Gastrocnemius medialis (tissue), 4 donors: ENCODE measurements around the gene SEMA6D. TPM values are rescaled to one million over a fixed set of nuclear protein-coding genes. Genes with fewer than 3 reads are reported as not detected.

Experiments used
- ATAC-seq, 2 donors: fragments of 150-250 bp; one replicate each; pipeline ENCODE4 v1.9.1; 2016
- DNase-seq, 2 donors: peaks; one replicate each; pipeline ENCODE4 v3.0.0-alpha.2; 2019
- H3K27ac ChIP-seq, 4 donors: fragments of 200-600 bp; sonication (generic); 1 replicate in 1 of 4; 2 replicates in 3 of 4; pipeline ENCODE4 v1.5.1; 2016 to 2018; ENCODE audit warnings: mild to moderate bottlenecking in 2 of 4, moderate library complexity in 1 of 4
- H3K27me3 ChIP-seq, 3 donors: fragments of 200-600 bp; sonication (generic) in 2 of 3; 1 replicate in 1 of 3; 2 replicates in 2 of 3; pipeline versions ENCODE4 v1.5.1 to v1.6.0; 2016 to 2019; ENCODE audit warnings: mild to moderate bottlenecking in 1 of 3, moderate library complexity in 1 of 3
- H3K36me3 ChIP-seq, 2 donors: fragments of 200-600 bp; sonication (generic) in 1 of 2; one replicate each; pipeline ENCODE4 v1.5.1; 2017 to 2018
- H3K4me1 ChIP-seq, 2 donors: fragments of 200-600 bp; sonication (generic) in 1 of 2; one replicate each; pipeline ENCODE4 v1.5.1; 2016 to 2017; ENCODE audit warnings: mild to moderate bottlenecking in 2 of 2
- H3K4me3 ChIP-seq, 4 donors: fragments of 200-600 bp; sonication (generic) in 3 of 4; 1 replicate in 1 of 4; 2 replicates in 3 of 4; pipeline ENCODE4 v1.5.1; 2016 to 2019; ENCODE audit warnings: mild to moderate bottlenecking in 2 of 4
- H3K9me3 ChIP-seq, 3 donors: fragments of 200-600 bp; sonication (generic) in 2 of 3; 1 replicate in 1 of 3; 2 replicates in 2 of 3; pipeline ENCODE4 v1.5.1; 2016 to 2019
- POLR2A ChIP-seq, 2 donors: fragments of 450-650 bp; IDR thresholded peaks; one replicate each; pipeline ENCODE4 v1.6.1; 2017; ENCODE audit warnings: antibody characterized with exemption in 2 of 2, mild to moderate bottlenecking in 2 of 2, moderate library complexity in 2 of 2
- in situ Hi-C, 4 donors: fragments of 200-750 bp; cut with MboI; loops; one replicate each; pipeline versions ENCODE4 v1.15.0 to v1.8.0; 2017; ENCODE audit warnings: low sequenced_read_pairs in 4 of 4
- intact Hi-C: fragments of 100-400 bp; cut with DNase I; formaldehyde crosslinking; loops from one replicate; pipeline ENCODE4 v1.15.1; 2023; ENCODE audit warnings: low total_unique reads
- total RNA-seq, 4 donors: library from RNA; depleted of rRNA; stranded (reverse); fragments of >200 nt; gene quantifications; one replicate each; pipeline versions ENCODE4 v1.1.0 to v1.2.3, GENCODE V29; 2016
- TF ChIP-seq, protein P1 (sequence below), 5 experiments: fragments of 450-650 bp in 3 of 5; fragments of 200-600 bp in 2 of 5; sonication (generic) in 2 of 5; IDR thresholded peaks in 4 of 5; conservative IDR thresholded peaks in 1 of 5; 1 replicate in 4 of 5; 2 replicates in 1 of 5; pipeline ENCODE4 v1.5.1; 2016 to 2019; ENCODE audit warnings: antibody characterized with exemption in 5 of 5, mild to moderate bottlenecking in 3 of 5, moderate library complexity in 3 of 5

Gene SEMA6D
- total RNA-seq, 4 donors from 2014 or later = 0.97 to 5.9 (median 2.7) TPM

DNA sequence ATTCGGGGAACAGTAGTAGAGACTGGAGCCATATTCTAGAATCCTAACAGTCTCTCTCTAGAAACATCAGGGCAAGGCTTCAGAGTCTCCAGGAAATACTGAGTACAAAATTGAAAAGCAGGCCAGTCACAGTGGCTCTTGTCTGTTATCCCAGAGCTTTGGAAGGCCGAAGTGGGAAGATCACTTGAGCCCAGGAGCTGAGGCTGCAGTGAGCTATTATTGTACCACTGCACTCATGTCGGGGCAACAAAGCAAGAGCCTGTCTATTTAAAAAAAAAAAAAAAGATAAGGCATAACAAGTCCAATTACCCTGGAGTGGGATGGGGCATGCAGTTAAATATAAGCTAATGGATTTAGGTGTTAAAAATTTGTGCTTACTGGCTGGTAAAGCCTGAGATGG lies 79.0 kb downstream of the SEMA6D start:
- no peaks in the 10 kb centered on the region for H3K36me3 ChIP-seq
- H3K27me3 ChIP-seq = no peaks in the 10 kb centered on the region
- intact Hi-C loops (no loop called here), in situ Hi-C loops (loop anchor here in 1 of 4 donors (10.0 kb wide), 1 partner anchor 58 kb away; no protein-coding TSS in a partner anchor)
- H3K4me1 ChIP-seq = peaks cover 8 to 21% of the 10 kb centered on the region in 2 donors
- DNase-seq (no peak), ATAC-seq (no peak)
- H3K9me3 ChIP-seq = no peaks in the 10 kb centered on the region
- TF ChIP-seq, protein P1, sequence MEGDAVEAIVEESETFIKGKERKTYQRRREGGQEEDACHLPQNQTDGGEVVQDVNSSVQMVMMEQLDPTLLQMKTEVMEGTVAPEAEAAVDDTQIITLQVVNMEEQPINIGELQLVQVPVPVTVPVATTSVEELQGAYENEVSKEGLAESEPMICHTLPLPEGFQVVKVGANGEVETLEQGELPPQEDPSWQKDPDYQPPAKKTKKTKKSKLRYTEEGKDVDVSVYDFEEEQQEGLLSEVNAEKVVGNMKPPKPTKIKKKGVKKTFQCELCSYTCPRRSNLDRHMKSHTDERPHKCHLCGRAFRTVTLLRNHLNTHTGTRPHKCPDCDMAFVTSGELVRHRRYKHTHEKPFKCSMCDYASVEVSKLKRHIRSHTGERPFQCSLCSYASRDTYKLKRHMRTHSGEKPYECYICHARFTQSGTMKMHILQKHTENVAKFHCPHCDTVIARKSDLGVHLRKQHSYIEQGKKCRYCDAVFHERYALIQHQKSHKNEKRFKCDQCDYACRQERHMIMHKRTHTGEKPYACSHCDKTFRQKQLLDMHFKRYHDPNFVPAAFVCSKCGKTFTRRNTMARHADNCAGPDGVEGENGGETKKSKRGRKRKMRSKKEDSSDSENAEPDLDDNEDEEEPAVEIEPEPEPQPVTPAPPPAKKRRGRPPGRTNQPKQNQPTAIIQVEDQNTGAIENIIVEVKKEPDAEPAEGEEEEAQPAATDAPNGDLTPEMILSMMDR (IDR thresholded peaks at IDR 0.05 in 4 of 5, conservative IDR thresholded peaks at IDR 0.05 in 1 of 5) = no peak
- no peak overlapping the region for H3K4me3 ChIP-seq
- H3K27ac ChIP-seq = no peak overlapping the region

GRCh38 chr15:47796830-47797229 lies 79.5 kb downstream of the SEMA6D start:
- no peak overlapping the region for H3K4me3 ChIP-seq
- peaks cover 8 to 21% of the 10 kb centered on the region in 2 donors for H3K4me1 ChIP-seq
- H3K9me3 ChIP-seq = no peaks in the 10 kb centered on the region
- no peak for DNase-seq
- H3K36me3 ChIP-seq = no peaks in the 10 kb centered on the region
- H3K27me3 ChIP-seq = no peaks in the 10 kb centered on the region
- no peak for TF ChIP-seq POLR2A (IDR thresholded peaks at IDR 0.05)
- TF ChIP-seq, protein P1 (IDR thresholded peaks at IDR 0.05 in 4 of 5, conservative IDR thresholded peaks at IDR 0.05 in 1 of 5) = no peak
- intact Hi-C loops (no loop called here), in situ Hi-C loops (loop anchor here in 1 of 4 donors (10.0 kb wide), 1 partner anchor 58 kb away; no protein-coding TSS in a partner anchor)
- ATAC-seq = no peak
- no peak overlapping the region for H3K27ac ChIP-seq

DNA sequence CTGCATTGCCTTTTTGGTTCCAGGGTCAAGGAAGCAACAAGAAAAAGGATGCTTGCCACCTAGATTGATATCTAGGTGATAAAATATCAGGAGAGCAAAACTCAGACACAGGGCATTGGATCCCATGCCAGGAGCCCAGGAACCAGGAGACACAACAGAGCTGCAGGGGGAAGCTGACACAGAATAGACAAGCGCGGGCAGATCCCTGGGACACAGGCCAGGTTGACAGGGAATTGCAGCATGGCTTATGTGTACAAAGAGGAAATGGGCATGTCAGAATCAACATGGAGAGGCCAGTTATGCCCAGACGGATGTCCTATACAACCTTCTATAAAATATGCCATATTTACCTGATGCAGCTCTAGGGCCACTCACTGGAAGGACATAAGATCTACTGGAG lies 84.2 kb downstream of the SEMA6D start:
- peaks cover 0 to 4% of the 10 kb centered on the region in 2 donors for H3K4me1 ChIP-seq
- no peak for TF ChIP-seq POLR2A (IDR thresholded peaks at IDR 0.05)
- TF ChIP-seq, protein P1 (IDR thresholded peaks at IDR 0.05 in 4 of 5, conservative IDR thresholded peaks at IDR 0.05 in 1 of 5) = no peak
- intact Hi-C loops (no loop called here), in situ Hi-C loops (no loop called here)
- no peak overlapping the region for H3K27ac ChIP-seq
- H3K4me3 ChIP-seq = no peak overlapping the region
- no peaks in the 10 kb centered on the region for H3K27me3 ChIP-seq
- H3K9me3 ChIP-seq = no peaks in the 10 kb centered on the region
- DNase-seq (no peak), ATAC-seq (no peak)
- no peaks in the 10 kb centered on the region for H3K36me3 ChIP-seq

DNA sequence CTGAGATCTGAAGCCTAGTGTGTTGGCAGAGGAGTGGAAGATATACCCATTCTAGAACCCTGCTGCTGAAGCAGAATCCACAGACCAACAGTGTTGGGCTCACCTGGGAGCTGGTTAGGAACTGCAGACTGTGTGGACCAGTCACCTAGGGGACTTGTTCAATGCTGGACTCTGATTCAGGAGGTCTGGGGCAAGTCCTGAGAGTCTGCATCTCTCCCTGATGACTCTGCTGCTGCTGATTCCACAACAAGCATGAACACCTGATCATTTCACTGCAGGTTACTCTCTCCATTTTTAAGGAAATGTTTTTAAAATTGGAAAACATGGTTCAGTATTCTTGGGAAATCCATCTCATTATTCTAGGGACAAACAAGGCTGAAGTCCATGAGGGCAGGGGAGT lies 84.9 kb downstream of the SEMA6D start:
- TF ChIP-seq, protein P1 (IDR thresholded peaks at IDR 0.05 in 4 of 5, conservative IDR thresholded peaks at IDR 0.05 in 1 of 5) = no peak
- no peak for TF ChIP-seq POLR2A (IDR thresholded peaks at IDR 0.05)
- intact Hi-C loops = no loop called here
- Histone ChIP-seq H3K36me3 (no peaks in the 10 kb centered on the region), H3K27ac (no peak overlapping the region), H3K4me3 (no peak overlapping the region), H3K27me3 (no peaks in the 10 kb centered on the region), H3K9me3 (no peaks in the 10 kb centered on the region), H3K4me1 (no peaks in the 10 kb centered on the region)
- ATAC-seq (no peak), DNase-seq (no peak)
- in situ Hi-C loops = no loop called here

GRCh38 chr15:47803767-47804166 lies 86.5 kb downstream of the SEMA6D start:
- H3K27me3 ChIP-seq = no peaks in the 10 kb centered on the region
- no peak for ATAC-seq
- no peak for DNase-seq
- no peaks in the 10 kb centered on the region for H3K9me3 ChIP-seq
- H3K36me3 ChIP-seq = no peaks in the 10 kb centered on the region
- H3K27ac ChIP-seq = no peak overlapping the region
- H3K4me1 ChIP-seq = no peaks in the 10 kb centered on the region
- intact Hi-C loops (no loop called here), in situ Hi-C loops (no loop called here)
- H3K4me3 ChIP-seq = no peak overlapping the region
- TF ChIP-seq, protein P1 (IDR thresholded peaks at IDR 0.05 in 4 of 5, conservative IDR thresholded peaks at IDR 0.05 in 1 of 5) = no peak
- no peak for TF ChIP-seq POLR2A (IDR thresholded peaks at IDR 0.05)
